HuH-7 (cell line): Measurements from ENCODE around the gene VEGFA.

Source experiments
- DNase-seq: peaks from one replicate; pipeline ENCODE4 v3.0.0; 2011; ENCODE audit warnings: low spot score

The VEGFA gene

GRCh38 chr6:43821101-43821886, 51.3 kb downstream of the VEGFA start:
- DNase-seq, result no peak

- no peak for DNase-seq
These were observed 53.4 kb downstream of the VEGFA start for GRCh38 chr6:43823390-43823789.

DNA sequence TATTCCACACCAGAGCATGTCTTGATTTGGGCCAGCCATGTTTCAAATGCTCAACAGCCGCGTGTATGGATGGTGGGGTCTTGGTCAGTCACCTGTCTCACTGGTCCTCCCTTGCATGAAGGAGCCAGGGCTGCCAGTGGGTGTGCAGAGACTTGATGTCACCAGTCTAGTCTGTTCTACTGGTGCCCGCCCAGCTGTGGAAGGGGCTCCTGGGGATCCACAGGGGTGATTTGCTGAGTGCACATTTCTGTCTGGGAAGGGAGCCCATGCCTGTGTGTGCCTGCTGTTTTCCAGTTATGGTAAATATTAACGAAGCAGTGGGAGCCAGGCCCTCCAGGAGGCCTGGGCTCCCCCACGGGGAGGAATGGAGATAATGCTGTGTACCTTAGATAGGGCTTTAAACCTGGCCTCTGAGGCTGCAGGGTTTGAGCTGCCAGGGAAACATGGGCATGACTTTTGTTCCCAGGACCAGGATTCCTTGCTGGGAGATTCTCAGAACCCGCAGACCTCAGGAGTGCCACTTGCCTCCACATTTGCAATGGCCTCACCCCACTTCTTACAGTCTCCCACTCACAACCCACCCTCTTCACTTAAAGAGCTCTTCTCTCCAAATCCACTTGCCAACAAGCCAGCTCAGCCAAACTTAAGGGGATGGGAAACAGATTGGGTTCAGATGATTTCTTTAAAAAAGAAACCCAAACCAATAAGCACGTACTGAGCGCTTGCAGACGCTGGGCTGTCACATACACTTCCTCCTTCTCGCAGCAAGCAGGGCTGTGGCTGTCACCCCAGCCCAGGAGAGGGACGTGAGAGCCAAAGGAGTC, 54.1 kb downstream of the VEGFA start:
- DNase-seq, result peak; percentile 65

- DNase-seq, result no peak
These were observed 54.7 kb downstream of the VEGFA start for GRCh38 chr6:43824703-43825064.

- DNase-seq, result no peak
These were observed 55.4 kb downstream of the VEGFA start for GRCh38 chr6:43825187-43826115.

GRCh38 chr6:43826730-43827129, 56.7 kb downstream of the VEGFA start:
- DNase-seq, result no peak

DNA sequence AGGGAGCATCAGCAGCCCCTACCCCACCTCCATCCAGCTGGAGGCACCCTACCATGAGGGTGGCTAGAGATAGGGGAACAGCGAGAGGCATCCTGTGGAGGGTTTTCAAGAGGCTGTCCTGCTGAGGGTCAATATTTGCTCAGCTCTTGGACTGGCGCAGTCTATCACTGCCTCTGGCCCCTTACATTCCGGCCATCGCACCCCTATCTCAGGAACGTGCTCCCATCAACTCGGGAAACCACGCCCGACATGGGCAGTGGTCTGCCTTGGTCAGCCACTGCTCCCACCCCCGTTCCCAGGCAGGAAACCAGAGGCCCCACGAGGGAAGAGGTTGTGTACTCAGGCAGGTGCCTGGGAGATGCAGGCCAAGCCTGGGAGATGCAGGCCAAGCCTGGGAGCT, 57.9 kb downstream of the VEGFA start:
- DNase-seq, result no peak

GRCh38 chr6:43828711-43829110, 58.7 kb downstream of the VEGFA start:
- DNase-seq, result no peak

GRCh38 chr6:43829470-43829869, 59.5 kb downstream of the VEGFA start:
- DNase-seq, result no peak

DNA sequence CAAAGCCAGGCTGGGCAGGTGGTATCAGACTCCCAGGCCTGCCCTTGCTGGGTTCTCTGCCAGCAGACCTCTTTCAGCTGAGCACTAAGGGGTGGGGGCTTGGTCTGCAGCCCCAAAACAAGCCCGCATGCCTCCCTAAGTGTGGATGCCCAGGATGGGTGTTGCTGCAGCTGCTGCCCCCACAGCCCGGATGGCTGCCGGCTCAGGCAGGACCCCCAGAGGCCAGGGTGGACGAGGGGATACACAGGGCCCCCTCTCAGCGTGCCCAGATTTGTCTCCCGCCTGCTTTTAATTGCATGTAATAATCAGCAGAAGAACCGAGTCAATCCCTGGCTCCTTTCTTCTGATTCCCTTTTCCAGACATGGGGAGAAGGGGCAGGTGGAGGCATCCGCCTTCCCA, 60.8 kb downstream of the VEGFA start:
- DNase-seq, result no peak

DNA sequence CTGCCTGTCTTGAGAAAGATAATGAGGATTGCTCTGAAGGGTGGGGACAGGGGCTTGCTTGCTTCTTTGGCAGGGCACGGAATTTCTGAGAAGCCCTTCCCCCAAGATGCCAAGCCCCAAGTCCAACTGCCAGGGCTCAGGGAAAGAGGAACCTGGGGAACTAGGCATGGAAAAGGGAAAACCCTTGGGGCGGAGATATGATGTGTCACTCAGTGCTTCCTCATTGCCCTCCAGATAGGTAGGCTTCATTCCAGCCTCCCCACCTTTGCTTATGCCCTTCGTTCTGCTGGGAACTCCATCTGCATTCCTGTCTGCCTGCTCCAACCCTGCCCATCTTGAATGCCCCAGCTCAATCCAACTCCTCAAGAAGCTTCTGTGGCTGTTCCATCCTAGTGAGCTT, 61.2 kb downstream of the VEGFA start:
- DNase-seq, result no peak

DNA sequence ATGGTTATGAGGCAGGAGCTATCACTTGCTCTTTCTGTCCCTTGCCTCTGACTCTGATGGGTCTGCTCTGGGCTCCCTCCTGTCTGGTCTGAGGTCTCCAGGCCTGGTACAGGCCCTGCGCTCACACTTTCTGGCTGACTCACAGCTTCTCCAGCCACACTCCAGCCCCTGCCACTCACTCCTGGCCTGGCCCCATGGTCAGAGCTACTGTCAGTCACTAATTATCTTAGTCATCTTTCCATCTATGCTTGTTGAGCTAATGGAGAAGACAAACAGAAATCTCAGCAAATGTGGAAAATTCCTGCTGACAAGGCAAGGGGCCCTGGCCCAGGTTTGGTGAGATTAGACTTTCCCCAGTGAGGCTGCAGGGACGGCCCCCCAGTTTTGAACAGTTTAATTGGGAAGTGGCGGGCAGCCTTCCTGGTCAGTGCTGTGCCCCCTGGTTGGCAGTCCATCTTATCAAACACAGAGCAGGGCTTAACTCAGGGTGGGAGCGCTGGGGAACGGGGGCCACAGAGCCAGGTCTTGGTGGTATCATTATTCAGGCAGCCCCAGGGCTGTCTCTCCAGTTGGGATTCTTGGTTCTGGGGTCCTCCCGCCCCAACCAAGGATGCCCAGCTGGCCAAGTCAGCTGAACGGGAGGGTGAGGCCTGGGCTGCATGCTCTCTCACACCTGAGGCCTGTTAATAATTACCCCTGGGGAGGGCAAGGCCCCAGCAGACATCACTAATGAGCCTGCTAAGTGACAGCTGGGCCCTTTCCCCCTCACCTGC, 63.4 kb downstream of the VEGFA start:
- no peak for DNase-seq

- DNase-seq, result no peak
These were observed 64.0 kb downstream of the VEGFA start for GRCh38 chr6:43833996-43834390.

GRCh38 chr6:43834528-43835155, 64.6 kb downstream of the VEGFA start:
- DNase-seq, result no peak

DNA sequence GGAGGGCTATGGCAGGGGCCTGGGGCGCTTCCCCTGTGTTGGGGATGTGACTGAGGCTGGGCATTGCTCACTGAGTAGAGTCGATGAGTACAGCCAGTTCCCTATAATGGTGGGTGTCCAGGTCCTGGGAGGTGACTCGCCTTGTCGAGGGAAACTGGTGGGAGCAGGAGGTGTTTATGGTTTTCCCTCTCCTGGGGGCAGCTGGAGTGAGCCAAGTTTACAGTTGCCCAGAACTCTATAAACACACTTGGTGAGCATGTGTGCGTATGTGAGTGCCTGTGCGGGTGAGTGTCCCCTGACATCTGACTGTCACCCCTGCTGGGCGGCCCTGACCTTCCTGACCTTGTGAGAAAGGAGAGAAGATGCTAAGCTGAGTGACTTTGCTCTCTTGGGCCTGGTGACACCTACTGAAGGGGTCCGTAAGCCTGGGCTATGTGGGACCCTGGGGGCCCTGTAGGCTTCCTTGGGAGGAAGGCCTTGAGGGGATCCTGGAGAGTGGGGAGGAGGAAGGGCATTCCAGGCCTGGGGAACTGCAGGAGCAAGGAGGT, 65.9 kb downstream of the VEGFA start:
- no peak for DNase-seq
